LHCN-M2 (cell line): ENCODE measurements around the gene PSMB10. TPM values are rescaled to one million over a fixed set of nuclear protein-coding genes. Genes with fewer than 3 reads are reported as not detected.

ENCODE experiments used
- DNase-seq: peaks from one replicate; pipeline ENCODE4 v3.0.0-alpha.2; 2012; ENCODE audit warnings: low read depth
- total RNA-seq: library from RNA; depleted of rRNA; stranded (reverse); fragments of >200 nt; gene quantifications from 2 replicates; pipeline ENCODE4 v1.2.3, GENCODE V29; 2014

PSMB10 gene
- total RNA-seq, 1 experiment from 2014 or later: 38.1 TPM

DNA sequence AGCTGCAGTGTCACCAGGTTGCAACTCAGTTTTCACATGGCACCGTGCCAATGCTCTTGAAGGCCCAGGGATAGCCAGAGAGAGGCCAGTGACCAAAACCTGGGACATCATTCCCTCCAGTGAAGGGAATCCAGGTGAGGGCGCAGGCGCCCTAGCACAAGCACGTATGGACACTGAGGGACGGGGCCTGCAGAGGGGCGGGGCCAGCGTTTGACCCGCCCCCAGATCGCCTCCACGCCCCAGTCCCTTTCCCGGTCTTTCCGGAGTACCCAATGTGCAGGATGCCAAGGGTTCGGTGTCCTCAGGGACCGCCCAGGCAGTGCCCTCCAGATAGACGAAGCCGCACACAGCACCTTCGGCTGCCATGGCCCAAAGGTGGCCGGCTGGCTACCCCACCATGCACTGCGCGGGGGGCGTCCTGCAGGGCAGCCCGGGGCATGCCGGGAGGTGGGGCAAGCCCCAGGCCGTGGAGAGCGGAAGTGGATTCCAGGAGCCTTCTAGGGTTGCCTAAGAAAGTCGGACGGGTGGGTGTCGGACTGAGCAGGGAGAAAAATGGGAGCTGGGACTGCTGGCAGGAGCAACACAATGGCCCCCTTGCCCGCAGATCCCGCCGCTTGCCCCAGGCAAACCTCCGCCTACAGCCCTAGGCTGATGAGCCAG lies 27.1 kb upstream of the PSMB10 start:
- DNase-seq: no peak

GRCh38 chr16:67963292-67963661 lies 26.6 kb upstream of the PSMB10 start:
- DNase-seq: no peak

DNA sequence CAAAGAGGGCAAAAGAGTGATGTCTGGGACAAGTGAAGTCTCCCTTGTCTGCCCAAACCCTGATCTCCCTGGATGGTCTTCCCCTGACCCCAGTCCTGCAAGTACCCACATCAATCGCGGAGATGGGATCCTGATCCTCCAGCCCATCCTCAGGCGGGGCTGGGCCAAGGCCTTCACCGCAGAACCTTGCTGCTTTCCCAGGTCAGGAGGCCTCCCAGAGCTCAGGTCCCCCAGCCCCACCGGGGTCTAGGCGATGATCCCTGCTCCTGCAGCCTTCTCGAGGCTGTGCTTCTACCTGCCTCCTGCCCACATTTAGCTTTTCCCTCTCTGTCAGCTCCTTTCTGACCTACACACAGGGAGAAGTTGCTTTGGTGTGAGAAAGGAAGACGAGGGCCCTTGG lies 25.5 kb upstream of the PSMB10 start:
- DNase-seq: no peak

DNA sequence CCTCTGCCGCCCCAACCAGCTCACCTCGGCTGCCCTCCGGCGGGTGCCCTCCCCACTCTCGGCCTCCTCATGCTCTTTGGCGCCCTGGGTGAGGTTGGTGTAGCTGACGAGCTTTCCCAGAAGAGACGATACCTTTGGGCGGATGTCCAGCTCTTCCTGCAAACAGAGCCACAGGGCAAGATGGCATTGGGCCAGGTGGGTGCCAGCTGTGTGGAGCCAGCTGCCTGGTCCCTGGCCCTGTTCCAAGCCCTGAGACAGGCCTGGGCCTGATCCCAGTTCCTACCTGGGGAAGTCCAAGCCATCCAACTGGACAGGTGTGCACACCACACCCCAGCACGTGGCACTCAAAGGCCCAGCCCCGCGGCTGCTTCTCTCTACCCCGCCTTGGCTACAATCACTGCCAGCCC lies 24.9 kb upstream of the PSMB10 start:
- DNase-seq: no peak

- DNase-seq: peak; percentile 84
Measured at GRCh38 chr16:67959536-67960329, 23.1 kb upstream of the PSMB10 start.

DNA sequence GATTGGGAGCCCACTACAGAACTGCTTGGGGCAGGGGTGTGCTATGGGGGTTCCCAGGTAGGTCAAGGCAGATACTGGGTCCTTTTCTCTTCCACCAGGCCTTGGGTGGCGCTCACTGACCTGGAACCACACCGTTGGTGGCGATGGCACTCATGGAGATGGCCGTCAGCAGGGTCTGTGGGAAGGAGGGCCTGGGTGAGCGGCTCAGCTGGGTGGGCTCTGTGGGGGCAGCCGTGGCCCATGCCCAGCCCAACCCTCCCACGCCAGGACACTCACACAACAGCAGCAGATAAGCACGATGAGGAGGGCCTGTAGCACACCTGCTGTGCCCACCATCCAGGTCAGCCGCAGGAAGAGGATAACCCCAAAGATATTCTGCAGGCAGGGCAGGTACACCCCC lies 21.0 kb upstream of the PSMB10 start:
- no peak for DNase-seq

GRCh38 chr16:67954421-67955196 lies 18.0 kb upstream of the PSMB10 start:
- no peak for DNase-seq

- DNase-seq: no peak
Measured at GRCh38 chr16:67953641-67954375, 17.2 kb upstream of the PSMB10 start.

- DNase-seq: no peak
Measured at GRCh38 chr16:67951485-67951884, 14.8 kb upstream of the PSMB10 start.

GRCh38 chr16:67950335-67950843 lies 13.7 kb upstream of the PSMB10 start:
- no peak for DNase-seq

DNA sequence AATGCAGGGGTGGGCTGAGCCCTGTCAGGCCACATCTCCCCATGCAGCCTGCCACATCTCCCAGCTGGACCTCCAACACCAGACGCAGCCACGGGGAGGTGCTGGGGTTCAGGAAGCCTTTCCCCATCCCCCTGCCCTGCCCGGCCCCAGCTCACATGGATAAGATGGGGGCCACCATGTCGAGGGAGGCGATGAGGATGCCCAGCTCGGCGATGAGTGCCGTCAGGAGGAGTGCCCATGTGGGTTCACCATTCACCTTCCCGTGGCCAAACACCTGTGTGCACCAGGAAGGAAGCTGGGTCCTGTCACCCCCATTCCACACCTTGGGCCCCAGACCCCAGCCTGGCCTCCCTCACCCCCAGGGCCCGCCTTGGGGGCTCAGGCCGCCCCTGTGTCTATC lies 13.0 kb upstream of the PSMB10 start:
- DNase-seq: no peak

- DNase-seq: no peak
Measured at GRCh38 chr16:67948015-67948414, 11.4 kb upstream of the PSMB10 start.

- DNase-seq: no peak
Measured at GRCh38 chr16:67946966-67947558, 10.4 kb upstream of the PSMB10 start.

DNA sequence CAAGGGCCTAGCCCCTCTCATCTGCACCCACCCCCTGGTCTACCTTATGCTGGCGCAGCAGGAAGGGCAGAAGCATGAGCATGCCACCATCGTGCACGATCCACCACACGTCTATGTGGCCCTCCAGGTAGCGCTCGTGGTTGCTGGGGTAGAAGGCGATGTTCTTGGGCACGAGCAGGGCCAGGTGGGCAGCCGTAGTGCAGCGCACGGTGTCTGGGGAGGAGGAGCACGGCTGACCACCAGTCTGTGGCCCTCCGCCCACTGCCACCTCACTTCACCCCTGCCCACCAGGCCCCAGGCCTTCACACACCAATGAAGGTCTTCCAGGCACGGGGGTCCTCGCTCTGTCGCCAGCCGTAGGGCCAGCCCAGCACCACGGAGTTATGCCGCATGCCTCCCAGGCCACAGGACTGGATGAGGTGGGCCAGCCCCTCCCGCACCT lies 9.5 kb upstream of the PSMB10 start:
- no peak for DNase-seq

DNA sequence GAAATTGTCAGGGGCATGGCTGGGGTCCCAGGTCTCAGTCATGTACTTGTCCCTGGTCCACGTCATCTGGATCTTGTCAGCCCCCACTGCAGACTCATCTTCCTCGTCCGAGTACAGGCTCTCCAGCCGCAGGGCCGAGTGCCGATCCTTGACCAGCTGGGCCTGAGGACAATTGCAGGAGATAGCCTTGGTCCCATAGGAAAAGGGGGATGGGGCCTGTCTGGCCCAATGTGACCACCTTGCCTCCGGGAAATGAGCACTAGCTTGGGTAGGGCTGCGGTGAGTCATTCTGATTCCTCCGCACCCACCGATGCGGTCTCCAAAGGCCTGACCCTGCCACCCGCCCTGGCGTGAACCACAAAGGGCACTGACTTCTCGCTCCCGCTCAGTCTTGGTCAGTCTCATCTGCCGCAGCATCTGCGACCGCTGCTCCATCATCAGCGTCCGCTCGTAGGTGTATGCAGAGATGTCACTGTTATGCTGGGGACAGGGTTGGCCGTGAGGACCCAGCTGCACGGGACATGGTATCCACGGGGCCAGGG lies 8.8 kb upstream of the PSMB10 start:
- no peak for DNase-seq

DNA sequence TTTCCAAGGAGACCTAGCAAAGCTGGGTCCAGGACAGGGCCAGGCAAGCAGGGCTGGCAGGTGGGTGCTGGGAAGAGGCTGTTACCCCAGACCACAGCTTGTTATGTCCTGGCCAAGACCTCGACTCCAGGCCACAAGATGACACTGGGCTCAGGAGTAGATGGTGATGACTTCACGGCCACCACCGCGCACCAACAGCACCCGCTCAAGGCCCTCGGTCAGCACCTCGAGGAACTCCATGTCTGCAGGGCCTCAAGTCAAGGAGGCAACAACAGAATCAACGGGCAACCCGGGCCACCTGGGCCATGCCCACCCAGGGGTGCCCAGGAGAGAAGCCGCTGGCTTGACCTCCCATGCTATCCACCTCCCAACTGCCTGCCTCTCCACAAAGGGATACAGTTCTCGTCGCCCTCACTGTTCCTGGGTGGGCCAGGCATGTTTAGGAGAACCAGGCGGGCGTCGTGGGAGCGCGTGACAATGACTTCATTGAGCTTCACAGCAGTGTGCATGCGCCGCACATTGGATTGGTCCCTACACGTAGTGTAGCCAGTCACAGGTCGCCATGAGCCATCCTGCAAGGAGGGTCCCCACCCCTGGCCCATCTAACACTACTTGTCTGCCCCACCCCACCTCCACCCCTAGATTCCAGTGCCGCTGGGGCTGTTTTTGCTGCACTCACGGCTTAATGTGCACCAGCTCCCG lies 8.2 kb upstream of the PSMB10 start:
- no peak for DNase-seq

DNA sequence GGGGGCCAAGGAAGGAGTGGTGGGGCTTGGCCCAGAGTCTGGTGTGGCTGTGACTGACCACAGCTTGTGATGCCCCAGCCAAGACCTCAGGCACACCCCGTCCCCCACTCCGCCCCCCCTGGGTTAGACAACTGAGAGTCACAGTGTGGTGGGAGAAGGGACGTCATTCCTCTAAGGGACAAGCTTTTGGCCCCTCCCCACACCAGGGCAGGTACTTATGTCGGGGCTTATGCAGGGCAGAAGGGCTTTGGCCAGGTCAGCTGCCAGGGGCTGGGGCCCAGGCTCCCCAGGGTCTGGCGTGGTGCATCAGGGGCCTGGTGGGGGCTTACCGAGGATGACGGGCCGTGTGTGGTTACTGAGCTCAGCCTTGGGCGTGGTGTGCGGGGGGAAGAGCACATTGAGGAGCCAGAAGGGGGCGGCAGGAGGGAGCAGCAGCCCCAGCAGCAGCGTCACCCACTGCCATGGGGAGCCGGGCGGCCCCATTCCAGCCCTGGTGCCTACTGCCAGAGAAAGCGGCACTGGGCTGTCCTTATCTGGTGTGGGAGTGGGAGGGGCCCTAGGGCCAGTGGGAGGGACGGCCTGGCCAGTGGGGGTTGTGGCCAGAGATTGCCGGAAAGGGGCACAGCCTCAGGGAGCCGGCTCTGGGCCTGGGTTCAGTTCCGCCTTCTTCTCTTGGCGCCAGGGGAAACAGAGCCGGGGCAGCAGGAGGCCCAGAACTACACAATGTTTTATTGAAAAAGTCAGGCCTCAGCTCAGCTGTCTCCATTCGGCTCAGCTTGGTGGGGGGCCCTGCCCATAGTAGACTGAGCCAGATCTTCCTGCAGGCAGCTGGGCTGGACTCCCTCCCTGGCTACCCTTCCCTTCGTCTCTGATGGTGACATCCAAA lies 7.2 kb upstream of the PSMB10 start, which contains the start of gene LCAT:
LCAT (minus strand) TSS at position 502 of the 886 bp plus-strand sequence; CDS start at position 483, 19 bp downstream.
- DNase-seq: no peak

GRCh38 chr16:67943256-67943618 lies 6.6 kb upstream of the PSMB10 start:
- no peak for DNase-seq
